ENCODE measurements around the gene CCR4.

GRCh38 chr3:32945136-32945535, 6.3 kb upstream of the CCR4 start:
- TF ChIP-seq ZNF121 (tag by site-specific recombination; IDR thresholded peaks at IDR 0.05) (no peak), CTCF (tag by site-specific recombination; IDR thresholded peaks at IDR 0.05) (no peak), ZNF792 (tag by site-specific recombination; IDR thresholded peaks at IDR 0.05) (no peak), ZNF366 (tag by site-specific recombination; conservative IDR thresholded peaks at IDR 0.05) (no peak), ZNF146 (tag by site-specific recombination; IDR thresholded peaks at IDR 0.05) (no peak)
- TF ChIP-seq, protein P1, sequence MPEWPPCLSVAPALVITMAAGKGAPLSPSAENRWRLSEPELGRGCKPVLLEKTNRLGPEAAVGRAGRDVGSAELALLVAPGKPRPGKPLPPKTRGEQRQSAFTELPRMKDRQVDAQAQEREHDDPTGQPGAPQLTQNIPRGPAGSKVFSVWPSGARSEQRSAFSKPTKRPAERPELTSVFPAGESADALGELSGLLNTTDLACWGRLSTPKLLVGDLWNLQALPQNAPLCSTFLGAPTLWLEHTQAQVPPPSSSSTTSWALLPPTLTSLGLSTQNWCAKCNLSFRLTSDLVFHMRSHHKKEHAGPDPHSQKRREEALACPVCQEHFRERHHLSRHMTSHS (tag by site-specific recombination; IDR thresholded peaks at IDR 0.05), result no peak
